GM21367 (cell line): ENCODE data around the gene SIRPD.

Experiments
- ATAC-seq: cut with Tn5 transposase; IDR thresholded peaks from one replicate; pipeline ENCODE4 v1.9.1; 2021; ENCODE audit not compliant: unreplicated experiment

Gene SIRPD

DNA sequence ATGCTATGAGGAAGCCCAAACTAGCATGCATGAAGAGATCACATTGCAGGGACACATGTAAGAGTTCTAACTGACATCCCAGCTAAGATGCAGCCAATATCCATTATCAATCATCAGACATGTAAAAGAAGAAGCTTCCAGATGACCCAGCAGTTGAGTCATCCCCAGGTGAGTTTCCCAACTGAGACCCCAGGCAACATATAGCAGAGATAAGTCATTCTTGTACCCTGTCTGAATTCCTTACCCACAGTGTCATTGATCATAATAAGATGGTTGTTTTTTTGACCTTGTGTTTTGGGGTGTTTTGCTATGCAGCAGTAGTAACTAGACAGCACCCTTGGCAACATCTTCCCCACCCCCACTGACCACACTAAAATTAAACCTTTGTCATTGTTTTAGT, 18.9 kb downstream of the SIRPD start:
- ATAC-seq = no peak

DNA sequence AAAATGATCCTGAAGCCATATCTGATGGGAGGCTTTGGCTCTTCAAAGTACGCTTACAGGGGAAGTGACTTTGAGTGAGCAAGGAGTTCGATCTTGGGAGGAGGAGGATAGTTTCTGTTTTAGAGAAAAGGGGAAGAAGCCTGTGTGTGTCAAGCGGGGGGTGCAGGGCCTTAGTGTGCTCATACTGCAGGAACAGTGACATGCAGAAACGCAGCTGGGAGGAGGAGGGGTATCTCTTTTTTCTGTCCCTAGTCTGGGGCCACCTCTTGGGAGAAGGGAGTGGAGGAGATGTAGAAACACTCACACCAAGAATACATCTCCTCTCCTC, 19.8 kb downstream of the SIRPD start:
- ATAC-seq = no peak

DNA sequence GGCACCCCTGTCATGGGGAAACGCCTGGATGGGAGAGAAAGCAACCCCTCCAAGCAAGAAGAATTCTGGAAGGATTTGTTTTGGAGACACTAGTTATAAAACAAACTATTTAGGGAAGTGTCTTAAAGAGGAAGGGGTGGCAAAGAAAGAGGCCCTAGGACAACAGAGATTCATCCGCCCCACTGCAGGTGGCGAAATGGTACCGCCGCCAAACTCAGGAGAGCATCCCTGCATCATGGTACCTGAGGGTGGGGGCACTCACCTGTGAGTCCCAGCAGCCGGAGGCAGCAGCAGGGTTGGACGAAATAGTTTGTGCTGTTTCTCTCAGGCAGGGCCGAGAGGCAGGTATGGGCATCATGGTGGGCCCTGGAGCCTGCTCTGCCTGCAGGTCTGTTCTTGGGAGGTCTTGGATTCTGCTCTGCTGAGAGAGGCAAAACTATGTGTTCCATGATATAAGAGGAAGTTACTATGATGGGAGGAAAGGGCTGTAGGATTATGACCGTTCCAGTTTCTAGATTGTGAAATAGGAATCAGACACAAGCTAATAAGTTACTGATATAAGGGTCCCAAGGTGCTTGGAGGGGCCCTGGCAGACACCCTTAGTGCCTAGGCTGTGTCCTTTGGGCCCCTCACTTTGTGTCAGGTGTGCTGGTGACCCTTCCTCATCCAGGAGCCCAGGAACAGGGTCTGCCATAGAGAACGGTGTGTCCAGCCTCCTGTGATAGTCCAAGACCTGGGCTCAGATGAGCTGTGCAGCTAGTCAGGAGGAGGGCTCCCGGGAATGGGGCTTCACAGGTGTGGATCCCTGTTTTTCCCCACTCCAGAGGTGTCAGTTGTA, 20.4 kb downstream of the SIRPD start:
- no peak for ATAC-seq

DNA sequence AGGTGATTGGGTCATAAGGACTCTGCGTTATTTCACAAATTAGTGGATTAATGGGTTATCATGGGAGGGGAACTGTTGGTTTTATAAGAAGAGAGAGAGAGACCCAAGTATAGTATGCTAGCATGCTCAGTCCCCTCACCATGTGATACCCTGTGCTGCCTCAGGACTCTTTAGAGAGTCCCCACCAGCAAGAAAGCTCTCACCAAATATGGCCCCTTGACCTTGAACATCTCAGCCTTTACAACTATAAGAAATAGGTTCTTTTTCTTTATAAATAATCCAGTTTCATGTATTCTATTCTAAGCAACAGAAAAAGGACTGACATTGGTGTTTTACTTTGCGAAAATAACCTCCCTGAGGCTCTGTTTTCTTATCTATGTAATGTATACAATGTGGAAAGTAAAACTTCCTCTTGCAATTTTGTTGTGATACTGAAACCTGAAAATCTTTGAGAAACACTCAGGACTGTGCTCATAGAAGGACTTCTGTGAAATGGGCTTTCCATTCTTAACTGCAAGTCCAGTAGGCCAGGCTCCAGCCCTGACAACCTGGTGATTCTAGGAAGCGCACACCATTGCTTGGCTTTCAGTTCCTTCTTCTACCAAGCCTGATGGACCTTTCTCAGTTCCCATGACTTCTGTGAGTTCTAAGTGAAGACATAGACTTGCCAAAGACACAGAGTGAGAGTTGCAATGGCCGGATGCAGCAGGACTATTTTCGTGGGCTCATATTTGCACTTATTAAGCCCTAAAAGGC, 21.9 kb downstream of the SIRPD start:
- ATAC-seq = peak; percentile 86

DNA sequence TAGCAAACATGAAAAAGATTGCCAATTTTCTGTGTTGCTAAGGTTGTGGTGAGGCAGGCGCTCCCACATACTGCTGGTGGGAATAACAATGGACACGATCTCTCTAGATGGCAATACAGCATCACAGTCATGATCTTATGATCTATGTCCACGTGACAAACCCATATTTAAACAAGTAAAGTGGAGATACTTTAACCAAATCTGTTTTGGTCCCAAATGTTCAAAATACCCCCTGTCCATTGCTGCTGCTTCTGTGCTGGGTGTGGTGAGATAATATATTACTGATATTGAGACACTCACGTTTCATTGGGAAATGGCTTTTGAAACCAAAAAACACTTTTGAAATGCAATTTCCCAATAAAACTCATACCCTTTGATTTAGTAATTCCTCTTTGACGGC, 23.0 kb downstream of the SIRPD start:
- ATAC-seq = no peak

DNA sequence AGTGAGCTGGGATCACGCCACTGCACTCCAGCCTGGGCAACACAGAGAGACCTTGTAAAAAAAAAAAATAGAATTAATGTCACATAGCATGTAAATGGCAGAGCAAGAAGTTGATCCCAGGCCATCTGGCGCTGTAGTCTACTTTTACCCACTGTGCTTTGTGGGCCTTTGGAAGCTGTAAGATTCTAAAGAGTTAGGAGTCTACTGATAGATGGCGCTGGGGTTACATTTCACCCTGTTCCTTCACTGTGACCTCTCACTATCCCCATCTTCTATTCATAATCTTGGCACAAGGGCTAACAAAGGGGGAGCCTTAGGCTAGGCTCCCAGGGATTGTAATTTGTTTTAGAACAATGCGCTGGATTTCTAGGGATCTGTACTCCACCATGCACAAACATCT, 24.4 kb downstream of the SIRPD start:
- no peak for ATAC-seq

DNA sequence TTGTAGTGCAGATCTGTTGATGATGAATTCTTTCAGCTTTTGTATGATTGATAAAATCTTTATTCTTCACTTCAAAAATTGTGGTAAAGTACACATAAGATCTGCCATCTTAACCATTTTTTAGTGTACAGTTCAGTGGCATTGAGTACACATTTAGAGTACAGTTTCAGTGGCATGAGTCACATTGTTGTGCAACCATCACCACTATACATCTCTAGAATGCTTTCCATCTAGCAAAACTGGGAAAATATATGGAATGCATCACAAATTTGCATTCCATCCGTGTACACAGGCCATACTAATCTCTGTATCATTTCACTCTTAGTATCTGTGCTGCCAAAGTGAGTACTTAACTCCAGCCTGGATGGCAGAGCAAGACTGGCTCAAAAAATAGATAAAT, 28.7 kb downstream of the SIRPD start:
- no peak for ATAC-seq

DNA sequence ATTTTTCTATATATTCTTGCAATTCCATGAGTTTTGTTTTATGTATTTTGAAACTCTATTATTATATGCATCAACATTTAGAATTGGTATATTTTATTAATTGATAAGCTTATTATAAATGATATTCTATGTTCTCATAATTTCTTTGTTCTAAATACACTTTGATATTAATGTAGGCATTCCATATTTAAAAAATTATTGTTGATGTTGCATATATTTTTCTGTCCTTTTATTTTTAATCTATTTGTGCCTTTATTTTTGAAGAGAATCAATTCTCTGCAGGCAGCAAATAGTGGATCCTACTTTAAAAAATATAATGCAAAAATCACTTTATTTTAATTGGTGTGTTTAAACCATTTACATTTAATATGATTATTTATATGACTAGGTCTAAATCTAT, 29.6 kb downstream of the SIRPD start:
- ATAC-seq = no peak

DNA sequence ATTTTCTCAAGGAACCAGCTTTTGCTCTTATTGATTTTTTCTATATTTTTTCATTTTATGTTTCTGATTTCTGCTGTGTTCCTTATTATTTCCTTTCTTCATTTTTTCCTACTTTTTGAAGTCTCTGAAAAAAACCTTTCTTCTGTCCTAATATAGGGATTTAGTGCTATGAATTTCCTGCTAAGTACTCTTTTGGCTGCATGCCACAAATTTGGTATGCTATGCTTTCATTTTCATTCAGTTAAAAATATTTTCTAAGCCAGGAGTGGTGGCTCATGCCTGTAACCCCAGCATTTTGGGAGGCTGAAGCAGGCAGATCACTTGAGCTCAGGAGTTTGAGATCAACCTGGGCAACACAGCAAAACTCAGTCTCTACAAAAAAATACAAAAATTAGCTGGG, 30.6 kb downstream of the SIRPD start:
- no peak for ATAC-seq

DNA sequence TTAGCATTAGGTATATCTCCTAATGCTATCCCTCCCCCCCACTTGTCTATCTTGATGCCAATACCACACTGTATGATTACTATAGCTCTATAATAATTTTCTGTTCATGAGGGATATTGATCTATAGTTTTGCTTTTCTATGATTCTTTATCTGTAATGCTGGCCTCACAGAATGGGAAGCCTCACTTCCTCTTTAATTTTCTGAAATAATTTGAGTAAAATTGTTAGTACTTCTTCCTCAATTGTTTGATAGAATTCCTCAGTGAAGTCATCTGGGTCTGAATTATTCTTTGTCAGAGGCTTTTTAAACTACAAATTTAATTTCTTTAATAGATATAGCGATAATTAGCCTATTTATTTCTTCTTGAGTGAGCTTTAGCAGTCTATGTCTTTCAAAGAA, 31.2 kb downstream of the SIRPD start:
- ATAC-seq = no peak

DNA sequence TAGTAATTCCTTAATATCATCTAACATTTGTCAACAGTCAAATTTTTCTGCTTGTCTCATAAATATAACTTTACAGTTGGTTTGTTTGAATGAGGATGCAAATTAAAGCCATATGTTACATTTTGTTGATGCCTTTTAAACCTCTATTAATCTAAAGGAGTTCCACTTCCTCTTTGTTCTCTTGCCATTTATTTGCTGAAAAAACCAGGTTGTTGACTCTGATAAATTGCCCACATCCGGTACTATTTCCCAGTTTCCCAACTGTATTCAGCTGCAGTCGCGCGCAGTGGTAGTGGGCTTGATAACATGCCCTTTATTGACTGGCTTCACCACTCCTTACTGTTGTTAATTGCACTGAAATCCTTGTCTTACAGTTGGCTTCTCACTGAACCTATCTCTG, 33.5 kb downstream of the SIRPD start:
- ATAC-seq = no peak

DNA sequence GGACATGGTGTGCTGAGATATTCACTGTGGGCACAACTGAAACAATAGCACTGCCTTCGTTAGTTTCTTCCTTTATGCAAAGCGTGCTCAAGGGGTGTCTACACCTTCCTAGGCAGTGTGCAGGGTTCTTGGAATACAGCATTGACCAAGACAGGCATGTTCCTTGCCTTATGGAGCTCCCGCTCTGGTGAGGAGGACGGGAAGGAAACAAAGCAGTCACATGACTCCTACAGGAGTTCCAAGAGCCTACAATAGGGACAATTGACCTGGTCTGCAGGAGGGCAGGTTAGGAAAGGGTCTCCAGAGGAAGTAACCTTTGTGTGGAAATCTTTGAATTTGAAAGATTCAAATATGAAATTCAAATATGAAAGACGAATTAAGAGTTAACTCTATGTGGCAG, 40.5 kb downstream of the SIRPD start:
- ATAC-seq = no peak

DNA sequence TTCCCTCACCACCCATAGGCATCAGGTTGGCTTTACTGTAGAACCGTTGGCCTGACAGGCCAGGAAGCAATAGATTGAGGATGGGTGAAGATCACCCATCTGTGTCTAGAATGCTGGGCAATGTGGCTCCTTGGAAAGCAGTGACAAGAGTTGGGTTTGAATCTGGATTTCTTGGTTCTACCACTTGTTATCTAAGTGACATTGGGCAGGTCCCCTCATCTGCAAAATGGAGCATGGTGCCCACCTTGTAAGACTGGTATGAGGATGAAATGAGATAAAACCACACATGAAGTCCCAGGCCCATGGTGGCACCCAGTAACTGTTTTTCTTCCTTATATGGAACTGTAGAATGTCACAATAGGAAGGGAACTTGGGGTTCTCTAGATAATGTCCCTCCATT, 43.7 kb downstream of the SIRPD start:
- ATAC-seq = no peak

DNA sequence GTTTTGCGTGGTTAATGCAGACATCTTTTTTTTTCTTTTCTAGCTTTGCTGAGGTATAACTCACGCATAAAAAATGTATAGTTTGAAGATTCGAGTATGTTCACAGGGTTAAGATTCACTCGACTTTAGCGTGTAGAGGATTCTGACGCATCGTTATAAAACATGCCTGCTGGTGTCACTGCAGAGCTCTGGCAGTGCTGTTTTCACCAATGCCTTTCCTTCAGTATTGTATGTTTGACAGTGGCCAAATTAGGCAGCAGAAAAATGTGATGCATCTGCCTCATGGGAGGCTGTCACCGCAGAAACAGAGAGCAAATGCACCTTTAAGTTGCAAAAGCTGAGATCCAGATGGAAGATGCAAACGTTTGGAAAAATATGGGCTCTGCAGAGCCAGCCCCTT, 48.3 kb downstream of the SIRPD start:
- ATAC-seq = no peak

DNA sequence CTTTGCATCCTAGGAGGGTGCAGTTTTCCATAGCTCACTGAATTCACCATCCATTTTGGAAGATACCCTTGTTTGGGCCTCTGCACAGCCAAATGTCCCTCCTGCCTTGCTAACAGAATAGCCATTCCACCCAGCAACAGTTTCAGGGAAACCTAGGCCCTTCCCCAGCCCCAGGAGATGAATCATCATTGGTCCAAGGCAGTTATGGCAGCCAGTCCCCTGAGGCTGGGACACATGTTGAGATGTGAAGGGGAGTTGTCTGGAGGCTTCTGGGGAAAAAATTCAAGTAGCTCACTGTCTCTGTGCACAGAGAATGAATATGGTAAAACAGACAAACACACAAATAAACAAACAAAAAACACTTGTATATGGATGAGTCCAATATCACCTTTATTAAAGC, 48.9 kb downstream of the SIRPD start:
- ATAC-seq = no peak

DNA sequence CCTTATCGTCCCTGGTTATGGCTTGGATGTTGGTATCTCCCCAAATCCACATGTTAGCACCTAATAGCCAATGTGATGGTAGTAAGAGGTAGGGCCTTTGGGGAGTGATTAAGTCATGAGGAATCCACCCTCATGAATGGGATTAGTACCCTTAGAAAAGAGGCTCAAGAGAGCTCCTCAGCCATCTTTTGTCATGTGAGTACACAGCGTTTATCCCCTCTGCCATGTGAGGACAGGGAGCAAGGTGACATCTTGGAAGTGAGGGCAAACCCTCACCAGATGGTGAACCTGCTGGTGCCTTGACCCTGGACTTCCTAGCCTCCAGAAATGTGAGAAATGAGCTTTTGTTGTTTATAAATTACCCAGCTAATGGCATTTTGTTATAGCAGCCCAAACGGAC, 50.2 kb downstream of the SIRPD start:
- no peak for ATAC-seq

DNA sequence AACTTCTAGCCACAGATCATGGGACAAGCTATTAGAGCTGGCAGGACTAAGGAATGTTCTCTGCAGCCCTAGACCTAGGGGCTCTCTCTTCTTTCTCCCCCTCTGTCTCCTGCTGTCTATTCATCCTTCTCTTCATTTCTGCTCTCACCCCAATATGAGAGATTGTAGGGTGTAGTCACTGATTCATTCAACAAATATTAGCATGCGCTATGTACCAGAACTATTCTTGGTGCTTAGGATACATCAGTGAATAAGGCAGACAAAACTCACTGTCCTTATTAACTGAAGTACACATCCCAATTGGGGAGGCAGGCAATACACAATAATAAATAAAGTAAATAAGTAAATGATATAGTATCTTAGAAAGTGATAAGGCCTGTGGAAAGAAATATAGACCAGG, 51.6 kb downstream of the SIRPD start:
- no peak for ATAC-seq

DNA sequence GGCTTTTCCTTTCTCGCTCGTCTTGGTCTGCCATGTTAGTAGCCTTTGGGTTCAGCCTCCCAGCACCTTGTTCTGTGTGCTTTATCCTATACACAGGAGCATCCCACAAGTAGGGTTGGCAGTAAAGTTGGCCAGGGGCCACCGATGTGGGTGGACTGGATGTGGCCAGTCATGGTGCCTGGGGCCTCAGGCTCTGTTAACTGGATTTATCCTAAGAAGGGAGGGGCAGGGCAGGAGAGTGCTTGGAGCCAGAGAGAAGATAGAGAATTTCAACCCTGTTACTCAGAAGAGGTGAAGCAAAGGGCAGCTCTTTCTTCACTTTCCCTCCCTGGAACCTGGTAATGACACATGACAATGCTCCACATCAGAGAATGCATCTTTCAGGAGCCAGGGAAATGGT, 52.1 kb downstream of the SIRPD start:
- ATAC-seq = no peak

DNA sequence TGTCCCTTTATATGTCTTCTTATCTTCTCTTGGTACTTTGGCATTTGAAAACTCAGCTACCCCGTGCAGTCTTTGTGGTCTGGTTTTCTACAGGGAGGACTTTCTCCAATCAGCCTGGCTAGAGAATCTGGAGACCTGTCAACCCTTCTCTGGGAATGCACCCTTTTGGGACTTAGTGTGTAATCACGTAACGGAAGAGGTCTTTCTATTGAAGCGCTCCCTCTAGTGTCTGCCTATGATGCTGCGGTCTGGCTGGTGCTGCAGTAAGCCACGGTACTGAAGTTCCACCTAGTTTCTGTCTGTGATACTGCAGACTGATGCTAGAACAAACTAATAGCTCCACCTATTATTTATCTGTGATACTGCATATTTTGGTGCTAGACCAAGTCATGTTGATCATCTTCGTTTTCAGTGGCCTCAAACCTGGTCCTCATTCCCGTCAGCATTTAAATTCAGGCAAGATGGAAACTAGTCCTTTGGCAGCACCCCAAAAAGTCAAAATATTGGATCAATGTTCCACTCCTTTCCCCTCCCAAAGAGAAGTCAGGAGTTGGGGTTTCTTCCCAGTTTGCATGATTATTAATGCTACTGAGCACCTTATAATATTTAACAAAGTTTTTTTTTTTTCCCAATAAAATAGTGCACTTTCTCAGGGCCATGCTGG, 53.8 kb downstream of the SIRPD start:
- peak; percentile 94 for ATAC-seq

DNA sequence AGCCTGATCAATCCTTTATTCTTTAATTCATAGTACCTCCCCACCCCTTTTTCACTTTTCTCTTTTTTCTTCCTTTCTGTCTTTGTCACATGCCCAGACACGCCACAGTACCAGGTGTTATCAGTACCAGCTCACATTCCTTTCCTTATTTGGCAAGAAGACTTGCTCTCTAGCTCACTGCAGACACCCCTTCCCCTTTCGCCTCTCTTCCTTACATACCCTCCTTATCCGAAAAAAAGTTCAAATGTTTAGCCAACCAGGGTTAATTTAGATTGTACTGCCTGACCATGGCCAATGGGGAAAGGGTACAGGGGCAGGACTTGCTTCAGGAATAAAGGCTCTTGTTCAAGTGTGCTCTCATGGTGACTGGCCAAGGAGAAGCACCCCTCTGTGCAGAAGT, 57.0 kb downstream of the SIRPD start:
- ATAC-seq = no peak

DNA sequence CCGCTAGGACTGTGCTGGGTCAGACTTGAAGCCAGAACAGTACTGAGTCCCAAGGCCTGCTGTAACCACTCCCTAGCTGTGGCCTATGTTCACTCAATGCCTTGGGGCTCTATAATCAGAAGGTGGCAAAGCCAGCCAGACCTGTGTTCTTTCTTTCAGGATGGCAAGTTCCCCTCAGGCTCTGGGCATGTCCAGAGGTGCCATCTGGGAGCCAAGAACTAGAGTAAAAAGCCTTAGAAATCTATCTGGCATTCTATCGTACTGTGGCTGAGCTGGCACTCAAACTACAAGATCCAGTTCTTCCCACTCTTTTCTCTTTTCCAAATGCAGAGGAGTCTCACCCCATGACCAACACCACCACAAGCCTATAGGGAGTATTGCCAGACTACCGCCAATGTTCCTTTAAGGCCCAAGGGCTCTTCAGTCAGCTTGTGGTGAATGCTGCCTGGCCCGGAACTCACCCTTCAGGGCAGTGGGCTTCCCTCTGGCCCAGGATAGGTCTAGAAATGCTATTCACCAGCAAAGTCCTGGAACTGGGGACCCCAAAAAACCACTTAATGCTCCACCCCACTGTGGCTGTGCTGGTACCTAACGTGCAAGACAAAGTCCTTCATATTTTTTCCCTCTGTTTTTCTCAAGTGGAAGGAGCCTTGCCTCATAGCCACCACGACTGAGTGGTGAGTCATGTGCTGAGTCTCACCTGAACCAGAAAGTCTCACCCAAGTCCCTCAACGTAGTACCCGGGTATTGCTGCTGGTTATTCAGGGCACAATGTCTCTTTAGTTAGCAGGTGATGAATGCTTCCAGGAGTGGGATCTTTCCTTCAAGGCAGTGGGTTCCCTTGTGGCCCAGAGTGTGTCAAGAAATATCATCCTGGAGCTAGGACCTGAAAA, 57.7 kb downstream of the SIRPD start:
- ATAC-seq = no peak
